OCI-LY1 (cell line): ENCODE results near the gene TUBE1.

Source experiments
- EZH2 ChIP-seq: fragments of 200-600 bp; sonication (generic), shearing (Covaris generic); IDR thresholded peaks from 2 replicates; pipeline ENCODE4 v1.8.0; 2017; ENCODE audit warnings: borderline replicate concordance, mixed run types, mild to moderate bottlenecking, antibody characterized with exemption, low read length, moderate library complexity, mixed read lengths
- TF ChIP-seq, protein P1 (sequence below): fragments of 200-600 bp; sonication (generic), shearing (Covaris generic); IDR thresholded peaks from 2 replicates; pipeline ENCODE4 v1.5.1; 2017; ENCODE audit warnings: mild to moderate bottlenecking, antibody characterized with exemption, low read length, moderate library complexity, mixed read lengths

GRCh38 chr6:112039431-112039770, 47.9 kb downstream of the TUBE1 start:
- TF ChIP-seq, protein P1, sequence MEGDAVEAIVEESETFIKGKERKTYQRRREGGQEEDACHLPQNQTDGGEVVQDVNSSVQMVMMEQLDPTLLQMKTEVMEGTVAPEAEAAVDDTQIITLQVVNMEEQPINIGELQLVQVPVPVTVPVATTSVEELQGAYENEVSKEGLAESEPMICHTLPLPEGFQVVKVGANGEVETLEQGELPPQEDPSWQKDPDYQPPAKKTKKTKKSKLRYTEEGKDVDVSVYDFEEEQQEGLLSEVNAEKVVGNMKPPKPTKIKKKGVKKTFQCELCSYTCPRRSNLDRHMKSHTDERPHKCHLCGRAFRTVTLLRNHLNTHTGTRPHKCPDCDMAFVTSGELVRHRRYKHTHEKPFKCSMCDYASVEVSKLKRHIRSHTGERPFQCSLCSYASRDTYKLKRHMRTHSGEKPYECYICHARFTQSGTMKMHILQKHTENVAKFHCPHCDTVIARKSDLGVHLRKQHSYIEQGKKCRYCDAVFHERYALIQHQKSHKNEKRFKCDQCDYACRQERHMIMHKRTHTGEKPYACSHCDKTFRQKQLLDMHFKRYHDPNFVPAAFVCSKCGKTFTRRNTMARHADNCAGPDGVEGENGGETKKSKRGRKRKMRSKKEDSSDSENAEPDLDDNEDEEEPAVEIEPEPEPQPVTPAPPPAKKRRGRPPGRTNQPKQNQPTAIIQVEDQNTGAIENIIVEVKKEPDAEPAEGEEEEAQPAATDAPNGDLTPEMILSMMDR: no peak
- no peak for TF ChIP-seq EZH2
